Esophagus squamous epithelium (tissue), 5 donors: ENCODE measurements around the gene FBXO42. TPM values are rescaled to one million over a fixed set of nuclear protein-coding genes. Genes with fewer than 3 reads are reported as not detected.

Experiments
- DNase-seq: peaks from one replicate; lab custom pipeline; 2025; lab: John Stamatoyannopoulos, UW
- H3K27ac ChIP-seq, 4 donors: fragments of 200-600 bp; sonication (generic); one replicate each; pipeline ENCODE4 v1.5.1; 2016 to 2019; ENCODE audit warnings: mild to moderate bottlenecking in 1 of 4
- H3K27me3 ChIP-seq, 4 donors: fragments of 200-600 bp; sonication (generic); 1 replicate in 3 of 4; 2 replicates in 1 of 4; pipeline versions ENCODE4 v1.5.1 to v1.6.0; 2017 to 2021; ENCODE audit warnings: antibody characterized with exemption in 1 of 4
- H3K36me3 ChIP-seq, 3 donors: fragments of 200-600 bp; sonication (generic); one replicate each; pipeline ENCODE4 v1.5.1; 2016 to 2019
- H3K4me1 ChIP-seq, 3 donors: fragments of 200-600 bp; sonication (generic); one replicate each; pipeline ENCODE4 v1.5.1; 2017 to 2019
- H3K4me3 ChIP-seq, 4 donors: fragments of 200-600 bp; sonication (generic); 1 replicate in 3 of 4; 2 replicates in 1 of 4; pipeline ENCODE4 v1.5.1; 2016 to 2019; ENCODE audit warnings: mild to moderate bottlenecking in 2 of 4, moderate library complexity in 1 of 4
- H3K9me3 ChIP-seq, 3 donors: fragments of 200-600 bp; sonication (generic); one replicate each; pipeline ENCODE4 v1.5.1; 2016 to 2019
- CTCF ChIP-seq, 6 experiments: fragments of 450-650 bp in 4 of 6; fragments of 200-600 bp in 2 of 6; sonication (generic) in 2 of 6; IDR thresholded peaks; one replicate each; pipeline ENCODE4 v1.5.1; 2016 to 2019; ENCODE audit warnings: antibody characterized with exemption in 6 of 6, mild to moderate bottlenecking in 4 of 6, moderate library complexity in 4 of 6
- POLR2A ChIP-seq, 4 donors: fragments of 450-650 bp; IDR thresholded peaks; one replicate each; pipeline ENCODE4 v1.6.1; 2017; ENCODE audit warnings: antibody characterized with exemption in 4 of 4, mild to moderate bottlenecking in 4 of 4, moderate library complexity in 3 of 4
- WGBS, 2 donors: methylation state at CpG; one replicate each; pipeline ENCODE4 v1.1.5; 2018; 5-methylcytosine and 5-hydroxymethylcytosine counted together
- intact Hi-C: fragments of 100-400 bp; cut with DNase I; formaldehyde crosslinking; loops from one replicate; pipeline ENCODE4 v1.15.0; 2022
- total RNA-seq, 4 donors: library from RNA; depleted of rRNA; stranded (reverse); fragments of >200 nt; gene quantifications; one replicate each; pipeline ENCODE4 v1.1.0, GENCODE V29; 2016
- donor health status: DM: yes; HTN: yes; CAD: no.

Gene FBXO42
- total RNA-seq, 4 donors from 2014 or later = 15.9 to 29.0 (median 20.2) TPM

- Histone ChIP-seq H3K4me1 (peaks cover 10 to 24% (median 11%) of the 10 kb centered on the region in 3 donors), H3K9me3 (no peaks in the 10 kb centered on the region), H3K4me3 (no peak overlapping the region), H3K27me3 (no peaks in the 10 kb centered on the region), H3K27ac (no peak overlapping the region), H3K36me3 (peaks cover 0 to 74% (median 8%) of the 10 kb centered on the region in 3 donors)
- no peak for DNase-seq
- 92 to 95% methylated on average over 10 of the region's 24 CpGs for WGBS, 2 donors
- intact Hi-C loops = no loop called here
- TF ChIP-seq POLR2A (IDR thresholded peaks at IDR 0.05) = no peak
- TF ChIP-seq CTCF (IDR thresholded peaks at IDR 0.05) = no peak
These were observed 149.7 kb downstream of the FBXO42 start for GRCh38 chr1:16202281-16203210.

GRCh38 chr1:16199700-16200099, 152.6 kb downstream of the FBXO42 start:
- Histone ChIP-seq H3K36me3 (peaks cover 0 to 72% (median 1%) of the 10 kb centered on the region in 3 donors), H3K4me3 (no peak overlapping the region), H3K27me3 (no peaks in the 10 kb centered on the region), H3K27ac (no peak overlapping the region), H3K4me1 (no peaks in the 10 kb centered on the region), H3K9me3 (no peaks in the 10 kb centered on the region)
- no peak for DNase-seq
- TF ChIP-seq POLR2A (IDR thresholded peaks at IDR 0.05) (no peak), CTCF (IDR thresholded peaks at IDR 0.05) (no peak)
- 77 to 79% methylated on average over 4 of the region's 4 CpGs for WGBS, 2 donors
- intact Hi-C loops = loop anchor here (10.0 kb wide), 1 partner anchor 165 kb away; the partner anchor contains the start of gene SZRD1

GRCh38 chr1:16199157-16199501, 153.2 kb downstream of the FBXO42 start:
- no CpG with 5 or more reads among the region's 1 CpG for WGBS, 2 donors
- H3K27me3 ChIP-seq = no peaks in the 10 kb centered on the region
- no peaks in the 10 kb centered on the region for H3K4me1 ChIP-seq
- no peak overlapping the region for H3K27ac ChIP-seq
- DNase-seq = no peak
- peaks cover 0 to 66% (median 0%) of the 10 kb centered on the region in 3 donors for H3K36me3 ChIP-seq
- intact Hi-C loops = loop anchor here (10.0 kb wide), 1 partner anchor 166 kb away; the partner anchor contains the start of gene SZRD1
- no peaks in the 10 kb centered on the region for H3K9me3 ChIP-seq
- TF ChIP-seq CTCF (IDR thresholded peaks at IDR 0.05) (no peak), POLR2A (IDR thresholded peaks at IDR 0.05) (no peak)
- H3K4me3 ChIP-seq = no peak overlapping the region

DNA sequence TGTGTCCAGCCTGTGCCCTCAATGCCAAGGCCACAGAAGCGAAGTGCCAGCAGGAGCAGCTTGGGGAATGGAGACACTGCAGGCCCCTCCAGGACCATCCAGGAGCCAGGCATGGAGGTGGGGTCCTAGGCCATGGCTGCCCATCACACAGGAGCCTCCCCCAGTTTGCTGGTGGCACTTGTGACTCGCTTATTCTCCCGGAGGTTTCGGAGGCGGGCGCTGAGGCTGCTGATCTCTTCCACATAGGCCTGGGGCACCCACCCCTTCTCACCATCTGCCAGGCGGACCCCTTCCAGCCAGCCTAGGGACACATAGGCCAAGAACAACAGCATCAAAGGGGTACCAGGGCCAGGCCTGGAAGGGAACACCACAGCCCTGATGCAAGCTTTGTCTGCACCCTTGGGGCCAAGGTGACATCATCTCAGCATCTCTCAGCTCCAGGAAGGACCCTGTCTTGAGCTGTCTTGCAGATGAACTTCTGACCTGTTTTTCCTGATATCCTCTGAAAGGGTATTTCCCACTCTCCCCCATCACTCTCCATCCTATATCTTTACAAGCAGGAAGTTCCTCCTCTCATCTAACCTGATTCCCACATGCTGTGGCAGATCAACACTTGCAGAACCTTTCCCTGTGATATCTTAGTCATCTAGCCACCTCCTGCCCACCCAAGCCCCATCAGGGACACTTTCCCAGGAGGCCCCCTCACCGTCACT, 153.7 kb downstream of the FBXO42 start:
- 61 to 78% methylated on average over 1 to 3 of the region's 8 CpGs for WGBS, 2 donors
- no peak overlapping the region for H3K4me3 ChIP-seq
- H3K4me1 ChIP-seq = no peaks in the 10 kb centered on the region
- no peaks in the 10 kb centered on the region for H3K27me3 ChIP-seq
- TF ChIP-seq CTCF (IDR thresholded peaks at IDR 0.05) (no peak), POLR2A (IDR thresholded peaks at IDR 0.05) (no peak)
- DNase-seq = no peak
- H3K9me3 ChIP-seq = no peaks in the 10 kb centered on the region
- H3K36me3 ChIP-seq = peaks cover 0 to 62% (median 0%) of the 10 kb centered on the region in 3 donors
- intact Hi-C loops = loop anchor here (10.0 kb wide), 1 partner anchor 166 kb away; the partner anchor contains the start of gene SZRD1
- no peak overlapping the region for H3K27ac ChIP-seq
